ENCODE measurements around the gene GPR153. TPM values are rescaled to one million over a fixed set of nuclear protein-coding genes. Genes with fewer than 3 reads are reported as not detected.

GPR153 gene
- polyA plus RNA-seq, 1 donor from 2014 or later, result 26.9 TPM

- H4K20me1 ChIP-seq (ENCODE audit: insufficient read depth), result no peaks in the 10 kb centered on the region
- no peaks in the 10 kb centered on the region for H3K79me2 ChIP-seq (replicated peaks; ENCODE audit: insufficient read depth, low read length)
- no peaks in the 10 kb centered on the region for H3K9me2 ChIP-seq (ENCODE audit: insufficient read depth, low read length)
- no peak overlapping the region for H2AFZ ChIP-seq (ENCODE audit: low read depth, low read length)
- H3K9me3 ChIP-seq (ENCODE audit: low read length), result no peaks in the 10 kb centered on the region
- H3F3A ChIP-seq (ENCODE audit: insufficient read depth, low read length, poor library complexity, severe bottlenecking), result no peaks in the 10 kb centered on the region
- no peaks in the 10 kb centered on the region for H3K36me3 ChIP-seq (ENCODE audit: insufficient read depth, low read length)
- H3K4me2 ChIP-seq (ENCODE audit: low read length), result no peak overlapping the region
- H3K27ac ChIP-seq (ENCODE audit: low read length), result no peak overlapping the region
- no peak overlapping the region for H3K9ac ChIP-seq (ENCODE audit: low read length)
- no peak overlapping the region for H3K4me3 ChIP-seq (ENCODE audit: low read length)
- H3K27me3 ChIP-seq (ENCODE audit: insufficient read depth, low read depth, low read length), result no peaks in the 10 kb centered on the region
- TF ChIP-seq EZH2 (IDR thresholded peaks at IDR 0.05; ENCODE audit: borderline replicate concordance, insufficient read depth, low read length, poor library complexity, severe bottlenecking) (no peak), SMC3 (conservative IDR thresholded peaks at IDR 0.05; ENCODE audit: poor library complexity) (no peak), POLR2AphosphoS5 (IDR thresholded peaks at IDR 0.05) (no peak), REST (IDR thresholded peaks at IDR 0.05; ENCODE audit: borderline replicate concordance) (no peak), MXI1 (conservative IDR thresholded peaks at IDR 0.05; ENCODE audit: poor library complexity, severe bottlenecking) (no peak), TAF1 (IDR thresholded peaks at IDR 0.05; ENCODE audit: low read depth) (no peak), CTCF (IDR thresholded peaks at IDR 0.05; ENCODE audit: poor library complexity, severe bottlenecking) (no peak), EP300 (conservative IDR thresholded peaks at IDR 0.05; ENCODE audit: poor library complexity, severe bottlenecking) (no peak), RAD21 (conservative IDR thresholded peaks at IDR 0.05) (no peak)
Observed at GRCh38 chr1:6282577-6283270, 21.8 kb upstream of the GPR153 start.

- Histone ChIP-seq H2AFZ (ENCODE audit: low read depth, low read length) (no peak overlapping the region), H3K4me2 (ENCODE audit: low read length) (no peak overlapping the region), H3K4me3 (ENCODE audit: low read length) (no peak overlapping the region), H3K27ac (ENCODE audit: low read length) (no peak overlapping the region), H3K9me3 (ENCODE audit: low read length) (no peaks in the 10 kb centered on the region), H3K27me3 (ENCODE audit: insufficient read depth, low read depth, low read length) (no peaks in the 10 kb centered on the region), H3K36me3 (ENCODE audit: insufficient read depth, low read length) (no peaks in the 10 kb centered on the region), H3F3A (ENCODE audit: insufficient read depth, low read length, poor library complexity, severe bottlenecking) (no peaks in the 10 kb centered on the region), H3K9ac (ENCODE audit: low read length) (no peak overlapping the region), H3K79me2 (replicated peaks; ENCODE audit: insufficient read depth, low read length) (no peaks in the 10 kb centered on the region), H4K20me1 (ENCODE audit: insufficient read depth) (no peaks in the 10 kb centered on the region), H3K9me2 (ENCODE audit: insufficient read depth, low read length) (no peaks in the 10 kb centered on the region)
- no peak for TF ChIP-seq RAD21 (conservative IDR thresholded peaks at IDR 0.05)
- no peak for TF ChIP-seq CTCF (IDR thresholded peaks at IDR 0.05; ENCODE audit: poor library complexity, severe bottlenecking)
- no peak for TF ChIP-seq POLR2AphosphoS5 (IDR thresholded peaks at IDR 0.05)
- TF ChIP-seq MXI1 (conservative IDR thresholded peaks at IDR 0.05; ENCODE audit: poor library complexity, severe bottlenecking), result no peak
- no peak for TF ChIP-seq SMC3 (conservative IDR thresholded peaks at IDR 0.05; ENCODE audit: poor library complexity)
- TF ChIP-seq EP300 (conservative IDR thresholded peaks at IDR 0.05; ENCODE audit: poor library complexity, severe bottlenecking), result no peak
- TF ChIP-seq TAF1 (IDR thresholded peaks at IDR 0.05; ENCODE audit: low read depth), result no peak
- TF ChIP-seq REST (IDR thresholded peaks at IDR 0.05; ENCODE audit: borderline replicate concordance), result no peak
- no peak for TF ChIP-seq EZH2 (IDR thresholded peaks at IDR 0.05; ENCODE audit: borderline replicate concordance, insufficient read depth, low read length, poor library complexity, severe bottlenecking)
Observed at GRCh38 chr1:6281511-6282402, 20.9 kb upstream of the GPR153 start.

Data from neural cell (in vitro differentiated cells).